COR-L47 (cell line): Measurements from ENCODE around the gene AKNAD1.
A peak's percentile ranks its signal among the peaks of the same experiment; 100 is the strongest.
"Not testable (repeated sequence)": the region's sequence is repeated elsewhere in the genome, so short reads cannot be mapped to it uniquely, and the experiment has no call there.

Experiments
- DNase-seq: peaks from one replicate; lab custom pipeline; 2025; lab: John Stamatoyannopoulos, UW

AKNAD1 gene, protein sequence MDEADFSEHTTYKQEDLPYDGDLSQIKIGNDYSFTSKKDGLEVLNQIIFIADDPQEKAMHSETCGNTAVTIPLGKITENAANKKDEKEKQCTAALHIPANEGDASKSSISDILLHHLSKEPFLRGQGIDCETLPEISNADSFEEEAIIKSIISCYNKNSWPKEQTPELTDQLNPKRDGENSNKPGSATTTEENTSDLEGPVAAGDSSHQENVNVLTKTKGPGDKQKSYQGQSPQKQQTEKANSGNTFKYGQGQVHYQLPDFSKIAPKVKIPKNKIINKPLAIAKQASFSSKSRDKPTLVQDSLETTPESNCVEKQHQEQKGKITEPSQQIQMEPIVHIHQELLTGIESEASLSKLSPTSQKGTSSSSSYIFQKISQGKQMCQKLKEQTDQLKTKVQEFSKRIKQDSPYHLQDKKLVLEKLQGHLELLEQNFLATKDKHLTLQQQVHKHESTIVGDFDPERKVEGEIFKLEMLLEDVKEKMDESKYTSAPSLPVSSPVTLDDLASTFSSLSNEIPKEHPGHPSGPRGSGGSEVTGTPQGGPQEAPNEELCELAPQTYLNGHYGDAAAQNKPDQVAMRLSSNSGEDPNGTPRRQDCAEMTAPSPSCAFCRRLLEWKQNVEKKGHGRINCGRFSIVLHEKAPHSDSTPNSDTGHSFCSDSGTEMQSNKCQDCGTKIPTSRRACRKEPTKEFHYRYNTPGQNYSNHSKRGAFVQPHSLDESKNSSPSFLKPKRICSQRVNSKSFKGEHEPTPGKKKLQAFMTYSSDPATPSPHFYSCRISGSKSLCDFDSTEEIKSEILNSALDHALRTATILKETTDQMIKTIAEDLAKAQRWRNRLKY

DNA sequence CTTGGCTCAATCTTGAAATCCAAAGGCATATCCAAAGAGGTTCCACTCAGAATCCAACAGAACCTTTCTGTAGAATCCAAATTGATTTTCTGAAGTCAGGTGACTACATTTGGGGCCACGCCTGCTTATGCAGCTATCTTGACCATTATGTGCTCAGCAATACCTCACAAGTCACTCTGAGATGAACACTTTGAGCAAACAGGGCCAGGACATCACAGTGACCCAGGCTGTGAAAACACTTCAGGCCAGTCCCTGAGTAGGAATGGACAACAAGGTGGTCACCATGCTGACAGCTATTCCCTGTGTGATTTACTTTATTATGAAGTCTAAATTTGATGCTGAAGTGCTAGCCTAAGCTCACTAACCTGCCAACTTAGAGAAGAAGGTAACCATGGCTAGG, at the start of gene AKNAD1:
Gene AKNAD1 (minus strand): TSS at position 101 of the 400 bp plus-strand sequence. CDS start 4,430 bp downstream, outside the sequence.
- DNase-seq = no peak

- no peak for DNase-seq
These were observed 44.2 kb upstream of the AKNAD1 start for GRCh38 chr1:108901106-108901505.

GRCh38 chr1:108897865-108898720, 41.2 kb upstream of the AKNAD1 start:
- DNase-seq = peak; percentile 45

DNA sequence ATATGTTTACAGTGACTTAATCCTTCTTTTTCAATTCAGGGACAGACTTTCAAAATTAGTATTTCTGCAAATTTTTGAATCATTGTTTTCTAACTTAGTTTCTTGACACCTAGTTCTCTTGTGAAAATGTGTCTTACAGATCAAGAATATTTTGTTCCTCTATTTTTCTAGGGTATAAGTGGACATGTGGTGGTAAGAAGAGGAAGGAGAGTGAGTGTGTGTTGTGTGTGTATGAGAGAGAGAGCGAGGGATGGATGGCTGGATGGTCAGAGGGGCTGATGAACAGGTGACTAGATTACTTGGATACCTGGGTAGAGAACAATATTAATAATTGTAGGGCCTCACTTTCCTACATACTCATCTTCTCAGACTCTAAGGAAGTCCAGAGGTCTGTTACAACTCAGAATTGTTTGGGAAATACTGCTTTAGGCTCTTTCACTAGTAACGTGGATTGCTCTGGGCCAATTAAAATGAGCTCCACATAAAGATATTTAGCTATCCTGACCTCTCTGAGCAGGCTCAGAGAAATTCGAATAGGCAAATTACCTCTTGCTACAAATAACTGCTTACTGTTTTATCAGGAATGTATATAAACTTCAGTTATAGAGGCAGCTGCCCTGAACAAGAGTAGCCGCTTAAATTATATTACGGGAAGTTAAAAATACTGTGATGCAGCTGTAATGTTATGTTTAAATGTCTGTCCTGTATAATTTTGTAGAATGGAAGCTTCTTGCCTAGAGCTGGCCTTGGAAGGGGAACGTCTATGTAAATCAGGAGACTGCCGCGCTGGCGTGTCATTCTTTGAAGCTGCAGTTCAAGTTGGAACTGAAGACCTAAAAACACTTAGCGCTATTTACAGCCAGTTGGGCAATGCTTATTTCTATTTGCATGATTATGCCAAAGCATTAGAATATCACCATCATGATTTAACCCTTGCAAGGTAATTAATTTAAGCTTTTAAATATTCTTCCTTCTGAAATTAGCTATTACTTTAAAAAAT, 39.6 kb upstream of the AKNAD1 start:
- no peak for DNase-seq

DNA sequence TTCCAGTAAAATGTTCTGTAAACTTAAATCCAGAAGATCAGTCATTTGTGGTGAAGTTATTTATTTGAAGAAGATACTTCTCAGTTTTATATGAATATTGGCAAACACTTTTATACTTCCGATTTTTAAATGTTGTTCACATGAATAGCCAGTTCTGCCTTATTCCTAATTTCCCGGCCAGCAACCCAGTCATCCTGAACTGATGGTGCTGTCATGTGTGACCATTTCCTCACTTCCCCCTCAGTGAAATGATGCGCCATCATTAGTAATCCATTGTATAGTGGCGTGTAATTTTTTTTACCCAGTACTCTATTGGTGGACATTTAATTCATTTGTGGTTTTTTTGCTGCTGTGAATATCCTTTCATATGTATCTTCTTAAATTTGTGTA, 36.2 kb upstream of the AKNAD1 start:
- no peak for DNase-seq

DNA sequence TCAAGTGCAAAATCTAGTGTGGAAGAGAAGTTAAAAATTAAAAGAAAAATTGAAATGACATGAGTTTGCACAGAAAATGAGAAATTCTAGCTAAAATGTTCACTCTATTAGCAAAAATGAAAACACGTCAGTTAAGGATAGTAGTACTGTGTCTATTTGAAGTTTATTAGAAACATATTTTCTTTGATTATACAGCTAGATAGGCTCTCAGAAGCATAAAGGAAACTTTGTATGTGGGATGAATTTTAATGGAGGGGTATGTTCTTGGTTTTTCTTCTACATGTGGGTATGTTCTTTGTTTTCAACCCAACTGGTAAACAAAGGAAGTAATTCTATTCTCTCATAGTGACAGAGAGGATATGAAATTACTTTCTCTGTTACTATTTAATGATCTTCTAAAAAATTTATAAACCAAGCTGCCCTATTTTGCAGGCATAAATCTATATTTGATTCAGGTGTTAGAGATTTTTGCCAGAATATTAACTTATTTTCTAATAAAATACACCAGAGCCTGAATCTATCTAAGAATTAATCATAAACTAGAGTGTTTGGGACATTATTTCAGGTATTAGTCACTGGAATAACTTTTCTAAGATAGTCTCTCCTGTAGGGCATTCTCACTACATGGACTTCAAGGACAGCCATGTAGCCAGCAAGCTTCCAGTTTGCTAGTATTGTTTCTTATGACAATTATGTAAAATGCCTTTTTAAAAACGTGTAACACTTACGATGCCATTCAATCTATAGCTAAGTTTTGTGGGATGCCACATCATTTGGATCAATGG, 35.7 kb upstream of the AKNAD1 start:
- no peak for DNase-seq

DNA sequence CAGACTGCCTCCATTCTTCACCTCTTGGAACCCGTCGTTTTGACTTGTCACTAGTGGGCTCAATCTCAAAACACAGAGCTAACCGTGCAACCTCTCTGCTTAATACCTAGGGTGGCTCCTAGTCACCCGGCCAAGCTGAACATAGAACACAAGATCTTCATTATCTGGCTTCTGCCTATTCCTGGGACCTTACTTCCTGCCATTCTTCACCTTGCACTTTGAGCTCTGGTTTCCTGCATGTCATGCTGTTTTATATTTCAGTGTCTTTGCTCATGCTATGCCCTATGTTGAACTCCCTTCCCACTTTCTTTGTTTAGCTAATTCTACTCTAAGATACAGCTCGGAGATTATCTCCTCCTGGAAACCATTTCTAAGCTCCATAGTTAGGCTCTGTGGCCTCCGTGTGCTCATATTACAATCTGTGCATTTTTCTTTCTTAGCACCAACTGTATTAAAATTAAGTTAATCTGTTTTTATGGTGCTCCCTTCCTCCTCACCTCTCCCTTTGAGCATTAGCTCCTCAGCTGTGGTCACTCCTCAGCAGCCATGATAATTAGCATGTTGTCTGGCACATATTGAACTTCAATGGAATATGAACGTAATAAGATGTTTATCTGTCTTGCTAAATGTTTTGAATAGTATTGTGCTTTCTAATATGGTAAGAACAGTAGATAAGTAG, 33.0 kb upstream of the AKNAD1 start:
- DNase-seq = no peak

- DNase-seq = not testable (repeated sequence)
These were observed 32.2 kb upstream of the AKNAD1 start for GRCh38 chr1:108889006-108889645.

GRCh38 chr1:108886292-108886691, 29.4 kb upstream of the AKNAD1 start:
- DNase-seq = no peak

GRCh38 chr1:108884968-108885367, 28.1 kb upstream of the AKNAD1 start:
- DNase-seq = no peak

DNA sequence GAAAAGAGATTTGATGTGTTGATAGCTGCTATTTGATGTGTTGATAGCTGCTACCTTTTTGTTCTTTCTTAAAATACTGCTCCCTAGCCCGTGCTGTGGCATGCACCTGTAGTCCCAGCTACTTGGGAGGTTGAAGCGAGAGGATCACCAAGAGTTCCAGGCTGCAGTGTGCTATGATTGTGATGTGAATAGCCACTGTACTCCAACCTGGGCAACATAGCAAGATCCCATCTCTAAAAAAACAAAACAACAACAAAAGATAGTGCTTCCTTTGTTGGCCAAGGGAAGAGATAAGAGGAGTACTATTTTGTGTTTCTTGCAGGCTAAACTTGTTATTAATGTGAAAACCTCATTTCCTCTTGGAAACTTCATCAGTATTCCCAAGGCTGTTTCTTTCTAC, 25.9 kb upstream of the AKNAD1 start:
- DNase-seq = no peak

DNA sequence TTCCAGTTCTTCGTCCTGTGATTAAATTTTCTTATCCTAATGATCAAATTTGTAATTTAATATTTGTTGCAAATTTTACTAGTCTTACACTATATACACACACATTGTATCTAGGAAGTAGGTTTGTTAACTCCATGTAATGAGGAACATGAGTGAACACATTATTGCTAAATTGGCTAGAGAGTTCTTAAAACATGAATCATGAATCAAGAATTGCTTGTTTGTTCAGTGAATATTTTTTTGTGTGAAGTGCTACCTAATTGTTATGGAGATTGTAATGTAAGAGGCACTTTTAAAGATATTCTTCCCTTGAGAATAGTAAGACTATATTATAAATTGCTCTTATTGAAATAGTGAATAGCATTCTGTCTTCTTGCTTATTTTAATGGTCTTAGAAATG, 24.5 kb upstream of the AKNAD1 start:
- no peak for DNase-seq

- DNase-seq = no peak
These were observed 24.0 kb upstream of the AKNAD1 start for GRCh38 chr1:108880850-108881249.

GRCh38 chr1:108878678-108879077, 21.8 kb upstream of the AKNAD1 start:
- DNase-seq = peak; percentile 14

GRCh38 chr1:108878160-108878469, 21.2 kb upstream of the AKNAD1 start:
- no peak for DNase-seq

- peak; percentile 10 for DNase-seq
These were observed 20.7 kb upstream of the AKNAD1 start for GRCh38 chr1:108877348-108878159.

- no peak for DNase-seq
These were observed 14.3 kb upstream of the AKNAD1 start for GRCh38 chr1:108871050-108871724.
